Breast epithelium (tissue), 3 donors: Measurements from ENCODE around the gene SLC25A19.

Source experiments
- POLR2AphosphoS5 ChIP-seq, 3 donors: sonication (generic); formaldehyde crosslinking; IDR thresholded peaks; one replicate each; pipeline ENCODE4 v1.6.1; 2017; ENCODE audit warnings: antibody characterized with exemption in 3 of 3
- TF ChIP-seq, protein P1 (sequence below), 3 donors: fragments of 450-650 bp; IDR thresholded peaks; one replicate each; pipeline ENCODE4 v1.5.1; 2016 to 2017; ENCODE audit warnings: antibody characterized with exemption in 3 of 3, mild to moderate bottlenecking in 3 of 3, moderate library complexity in 3 of 3

DNA sequence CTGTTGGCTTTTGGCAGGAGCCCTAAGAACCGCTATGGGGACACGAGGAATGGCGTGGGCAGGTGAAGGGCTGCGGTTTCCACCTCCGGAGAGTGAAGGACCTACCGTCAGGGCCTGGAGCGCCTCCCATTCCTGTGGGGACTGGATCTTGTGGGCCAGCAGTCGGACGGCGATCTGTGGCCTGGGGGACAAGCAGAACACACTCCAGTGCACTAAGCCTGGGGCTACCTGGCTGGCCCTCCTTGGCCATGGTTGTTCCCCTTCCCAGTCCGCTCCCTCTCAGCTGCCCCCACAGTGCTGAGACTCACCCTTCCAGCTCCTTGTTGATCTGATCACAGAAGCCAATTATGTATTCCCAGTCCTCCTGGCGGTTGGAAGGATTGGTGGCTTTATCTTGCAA is 42.8 kb downstream of the SLC25A19 start:
- TF ChIP-seq, protein P1, sequence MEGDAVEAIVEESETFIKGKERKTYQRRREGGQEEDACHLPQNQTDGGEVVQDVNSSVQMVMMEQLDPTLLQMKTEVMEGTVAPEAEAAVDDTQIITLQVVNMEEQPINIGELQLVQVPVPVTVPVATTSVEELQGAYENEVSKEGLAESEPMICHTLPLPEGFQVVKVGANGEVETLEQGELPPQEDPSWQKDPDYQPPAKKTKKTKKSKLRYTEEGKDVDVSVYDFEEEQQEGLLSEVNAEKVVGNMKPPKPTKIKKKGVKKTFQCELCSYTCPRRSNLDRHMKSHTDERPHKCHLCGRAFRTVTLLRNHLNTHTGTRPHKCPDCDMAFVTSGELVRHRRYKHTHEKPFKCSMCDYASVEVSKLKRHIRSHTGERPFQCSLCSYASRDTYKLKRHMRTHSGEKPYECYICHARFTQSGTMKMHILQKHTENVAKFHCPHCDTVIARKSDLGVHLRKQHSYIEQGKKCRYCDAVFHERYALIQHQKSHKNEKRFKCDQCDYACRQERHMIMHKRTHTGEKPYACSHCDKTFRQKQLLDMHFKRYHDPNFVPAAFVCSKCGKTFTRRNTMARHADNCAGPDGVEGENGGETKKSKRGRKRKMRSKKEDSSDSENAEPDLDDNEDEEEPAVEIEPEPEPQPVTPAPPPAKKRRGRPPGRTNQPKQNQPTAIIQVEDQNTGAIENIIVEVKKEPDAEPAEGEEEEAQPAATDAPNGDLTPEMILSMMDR (IDR thresholded peaks at IDR 0.05), result no peak
- no peak for TF ChIP-seq POLR2AphosphoS5 (IDR thresholded peaks at IDR 0.05)
